Stimulated activated CD4-positive, alpha-beta T cell treated with anti-CD3 and anti-CD28 coated beads, Interleukin-1b, Interleukin-23, amount 100 ng/mL, for 24 hours (primary cell): Measurements from ENCODE around the gene SHC4.
"Not testable (repeated sequence)": the region's sequence is repeated elsewhere in the genome, so short reads cannot be mapped to it uniquely, and the experiment has no call there.

Experiments
- DNase-seq, 4 experiments: peaks; one replicate each; pipeline ENCODE4 v3.0.0-alpha.2; 2020; ENCODE audit warnings: low read depth in 4 of 4, low spot score in 1 of 4

SHC4 gene

GRCh38 chr15:48883699-48884098 lies 80.0 kb downstream of the SHC4 start:
- no peak for DNase-seq

DNA sequence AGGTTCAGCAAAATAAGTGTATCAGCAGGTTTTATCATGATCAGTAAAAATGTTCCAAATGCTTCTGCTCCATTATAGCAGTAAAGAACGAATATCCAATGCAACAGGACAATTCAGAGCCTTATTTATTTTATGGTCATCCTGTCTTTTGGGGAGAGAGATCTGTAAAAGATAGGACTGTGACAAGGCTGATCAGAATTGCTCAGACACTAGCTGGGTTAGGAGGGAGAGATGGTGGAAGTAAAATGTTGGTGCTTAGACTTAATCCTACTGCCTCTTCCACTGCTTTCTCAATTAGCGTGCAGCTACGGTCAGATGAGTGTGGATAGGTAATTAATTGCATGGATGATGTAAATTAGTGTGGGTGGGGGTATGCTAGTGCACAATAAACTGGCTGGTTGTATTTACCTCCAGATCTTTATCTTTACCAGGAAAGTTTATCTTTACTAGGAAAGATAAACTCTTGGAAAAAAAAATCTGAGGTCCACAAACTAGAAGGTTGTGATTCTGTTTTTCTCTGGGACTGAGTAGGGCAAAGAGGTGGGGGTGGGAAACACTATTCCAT lies 83.6 kb downstream of the SHC4 start:
- DNase-seq, result no peak

DNA sequence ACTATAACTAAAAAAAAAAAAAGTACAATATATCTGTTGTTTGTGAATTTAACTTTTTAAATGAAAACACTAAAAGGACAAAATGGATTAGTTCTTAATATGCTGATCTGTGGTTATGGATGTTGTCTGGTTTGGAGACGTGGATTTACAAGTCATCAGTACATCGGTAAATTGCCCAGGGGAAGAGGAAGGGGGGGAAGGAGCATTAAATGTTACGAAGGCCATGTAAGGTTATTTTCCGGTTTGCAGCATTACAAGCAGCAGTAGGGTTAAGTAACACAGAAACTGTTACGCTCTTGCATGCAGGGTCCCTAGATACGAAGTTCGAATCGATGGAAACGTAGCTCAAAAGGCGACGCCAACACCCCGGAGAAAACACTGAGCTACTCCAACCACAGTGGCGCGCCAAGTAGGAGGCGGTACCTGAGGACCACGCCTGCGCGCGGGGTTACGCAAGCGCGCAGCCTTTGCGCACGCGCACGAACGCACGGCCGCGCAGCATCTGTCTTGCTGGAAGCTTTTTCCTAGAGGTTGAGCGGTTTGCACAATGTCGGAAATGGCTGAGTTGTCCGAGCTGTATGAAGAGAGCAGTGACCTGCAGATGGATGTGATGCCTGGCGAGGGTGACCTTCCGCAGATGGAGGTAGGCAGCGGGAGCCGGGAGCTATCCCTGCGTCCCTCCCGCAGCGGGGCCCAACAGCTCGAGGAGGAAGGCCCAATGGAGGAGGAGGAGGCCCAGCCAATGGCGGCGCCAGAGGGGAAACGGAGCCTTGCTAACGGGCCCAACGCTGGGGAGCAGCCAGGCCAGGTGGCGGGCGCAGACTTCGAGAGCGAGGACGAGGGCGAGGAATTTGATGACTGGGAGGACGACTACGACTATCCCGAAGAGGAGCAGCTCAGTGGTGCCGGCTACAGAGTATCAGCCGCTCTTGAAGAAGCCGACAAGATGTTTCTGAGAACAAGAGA lies 85.8 kb downstream of the SHC4 start, which contains the start of gene EID1:
TSS of gene EID1 (plus strand) at position 505 of the 966 bp plus-strand sequence. CDS start at position 548, 43 bp downstream.
- peak; percentile 68 to 86 (median 82) for DNase-seq

GRCh38 chr15:48876057-48876456 lies 87.7 kb downstream of the SHC4 start:
- no peak for DNase-seq

DNA sequence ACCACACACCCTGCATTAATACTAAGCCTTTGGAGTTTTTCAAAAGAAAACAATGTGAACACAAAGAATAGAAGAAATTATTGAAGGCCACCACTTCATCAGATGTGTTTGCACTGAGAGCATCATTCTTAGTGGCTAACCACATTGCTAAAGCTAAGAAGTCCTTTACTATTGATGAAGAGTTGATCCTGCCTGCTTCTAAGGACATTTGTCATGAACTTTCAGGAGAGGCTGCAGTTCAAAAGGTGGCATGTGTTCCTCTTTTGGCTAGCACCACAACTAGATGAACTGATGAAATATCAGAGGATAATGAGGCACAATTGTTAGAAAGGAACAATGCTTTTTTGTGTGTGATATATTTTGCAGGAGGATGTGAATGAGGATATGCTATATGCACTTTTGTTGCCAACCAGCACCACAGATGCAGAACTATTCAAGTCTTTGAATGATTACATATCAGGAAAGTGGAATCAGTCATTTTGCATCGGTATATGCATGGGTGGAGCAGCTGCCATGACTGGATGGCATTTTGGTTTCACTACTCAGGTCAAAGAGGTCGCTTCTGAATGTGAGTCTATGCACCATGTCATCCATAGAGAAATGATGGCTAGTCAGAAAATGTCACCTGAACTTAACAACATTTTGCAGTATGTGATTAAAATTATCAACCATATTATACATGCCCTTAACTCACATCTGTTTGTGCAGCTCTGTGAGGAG lies 88.3 kb downstream of the SHC4 start:
- no peak for DNase-seq

DNA sequence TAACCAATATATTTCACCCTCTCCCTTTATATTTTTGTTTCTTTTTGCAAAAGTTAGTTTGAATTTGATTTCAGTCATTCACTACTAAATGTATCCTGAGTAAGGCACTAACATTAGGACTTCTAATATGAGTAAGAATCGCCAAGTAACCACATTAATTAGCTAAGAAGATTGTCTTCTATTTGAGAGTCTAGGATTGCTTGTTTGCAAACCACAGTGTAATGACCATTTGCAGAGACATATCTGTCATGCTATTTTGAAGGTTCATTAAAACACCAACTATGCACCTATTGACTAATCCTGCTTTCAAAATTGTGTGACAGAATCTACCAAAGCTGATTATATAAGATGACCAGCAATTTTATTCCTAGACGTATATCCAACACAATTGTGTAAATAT lies 91.1 kb downstream of the SHC4 start:
- DNase-seq, result no peak

DNA sequence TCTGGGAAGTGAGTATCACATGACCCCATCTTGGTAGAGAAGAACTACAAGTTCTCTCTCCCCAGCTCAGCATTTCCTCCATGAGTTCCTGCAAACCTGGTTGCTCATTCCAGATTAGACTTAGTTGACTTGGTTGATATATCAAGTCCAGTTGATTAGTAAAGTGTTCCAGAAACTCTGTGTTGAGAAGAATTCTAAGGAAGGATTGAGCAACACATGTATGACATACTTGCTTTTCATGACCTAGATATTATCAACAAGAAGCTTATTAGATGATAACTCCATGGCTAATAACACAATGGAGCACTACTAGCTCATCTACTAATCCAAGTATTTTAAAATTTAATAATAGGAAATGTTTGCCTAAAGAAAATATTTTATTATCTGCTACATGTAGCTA lies 92.2 kb downstream of the SHC4 start:
- no peak for DNase-seq

- DNase-seq, result no peak
These were observed 93.8 kb downstream of the SHC4 start for GRCh38 chr15:48869966-48870365.

DNA sequence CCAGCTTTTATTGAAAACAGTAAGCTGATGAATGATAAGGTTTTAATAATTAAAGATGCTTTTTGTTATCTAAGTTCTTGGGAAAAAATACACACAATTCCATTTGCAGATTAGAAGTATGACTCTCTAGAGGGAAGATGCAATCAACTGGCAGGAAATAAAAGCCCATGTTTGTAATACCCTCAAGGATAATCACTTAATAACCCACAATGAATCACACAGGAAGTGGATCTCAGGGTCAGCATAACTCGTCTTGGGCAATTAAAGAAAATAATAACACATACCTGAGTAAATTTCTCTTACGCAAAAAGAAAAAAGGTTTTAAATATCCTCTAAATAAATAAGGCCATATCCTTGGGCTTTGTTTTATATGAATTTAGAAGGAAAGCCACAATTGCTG lies 95.2 kb downstream of the SHC4 start:
- no peak for DNase-seq

GRCh38 chr15:48868023-48868422 lies 95.7 kb downstream of the SHC4 start:
- no peak for DNase-seq

- no peak for DNase-seq
These were observed 97.6 kb downstream of the SHC4 start for GRCh38 chr15:48866141-48866563.

- no peak for DNase-seq
These were observed 98.2 kb downstream of the SHC4 start for GRCh38 chr15:48865370-48866079.

- no peak for DNase-seq
These were observed 101.0 kb downstream of the SHC4 start for GRCh38 chr15:48862705-48863104.

- DNase-seq, result no peak
These were observed 101.8 kb downstream of the SHC4 start for GRCh38 chr15:48861813-48862431.

DNA sequence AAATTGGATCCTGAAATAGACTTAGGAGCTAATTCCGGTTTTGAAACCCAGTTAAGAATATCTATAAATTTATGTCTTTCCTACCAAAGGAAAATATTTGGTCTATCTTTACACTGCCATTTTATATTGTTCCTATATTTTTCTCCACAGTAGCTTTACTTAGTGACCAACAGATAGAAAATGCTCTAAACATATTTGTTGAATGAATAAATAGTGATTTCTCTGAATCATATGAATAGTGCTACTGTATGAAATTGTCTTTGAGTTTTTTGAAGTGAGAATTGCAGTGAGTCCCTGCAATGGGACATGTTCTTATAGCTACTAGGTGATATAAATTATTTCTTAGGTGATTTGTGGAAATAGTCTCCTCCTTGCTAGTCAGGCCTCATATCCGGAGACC lies 104.3 kb downstream of the SHC4 start:
- DNase-seq, result no peak

DNA sequence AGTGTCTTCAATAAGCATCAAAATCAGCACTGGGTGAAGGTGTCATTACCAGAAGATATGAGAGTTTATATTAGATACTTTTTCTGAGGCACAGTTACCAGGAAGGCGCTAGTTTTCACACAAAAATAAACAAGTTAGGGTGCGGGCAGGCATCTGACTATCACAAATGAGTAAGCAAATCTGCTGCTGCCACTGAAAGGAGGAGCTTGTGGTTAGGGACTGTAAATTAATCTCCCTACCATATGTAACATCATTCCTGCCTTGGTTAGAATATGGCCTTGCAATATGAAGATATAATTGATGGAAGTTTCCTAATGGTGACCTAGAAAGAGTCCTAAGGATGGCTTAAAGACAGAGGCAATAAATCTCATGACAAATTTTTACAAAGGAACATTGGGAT lies 105.3 kb downstream of the SHC4 start:
- no peak for DNase-seq

DNA sequence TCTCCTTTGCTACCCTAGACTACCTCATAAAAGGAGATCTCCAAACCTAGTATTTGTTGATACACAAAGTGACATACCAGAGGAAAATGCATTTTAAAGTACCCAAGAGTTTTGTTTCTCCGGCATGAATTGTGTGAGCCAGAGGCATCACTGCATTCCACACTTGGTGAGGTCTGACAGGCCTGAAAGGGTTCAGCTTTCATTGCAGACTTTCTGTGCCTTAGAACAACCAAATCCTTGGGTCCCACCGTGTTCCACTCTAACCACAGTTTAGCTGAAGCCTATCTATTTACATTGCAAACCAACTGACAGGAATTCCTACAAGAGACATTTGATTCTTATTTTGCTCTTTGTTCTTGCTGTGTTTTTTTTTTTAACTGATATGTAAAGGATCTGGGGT lies 106.8 kb downstream of the SHC4 start:
- no peak for DNase-seq

GRCh38 chr15:48855501-48856440 lies 107.9 kb downstream of the SHC4 start:
- DNase-seq, result no peak

DNA sequence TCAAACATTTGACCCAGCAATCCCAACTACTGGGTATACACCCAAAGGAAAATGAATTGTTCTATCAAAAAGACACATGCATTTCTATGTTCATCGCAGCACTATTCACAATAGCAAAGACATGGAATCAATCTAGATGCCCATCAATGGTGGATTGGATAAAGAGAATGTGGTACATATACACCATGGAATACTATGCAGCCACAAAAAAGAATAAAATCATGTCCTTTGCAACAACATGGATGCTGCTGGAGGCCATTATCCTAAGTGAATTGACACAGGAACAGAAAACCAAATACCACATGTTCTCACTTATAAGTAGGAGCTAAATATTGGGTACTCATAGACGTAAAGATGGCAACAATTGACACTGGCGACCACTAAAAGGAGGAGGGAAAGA lies 109.3 kb downstream of the SHC4 start:
- not testable (repeated sequence) for DNase-seq

- no peak for DNase-seq
These were observed 111.8 kb downstream of the SHC4 start for GRCh38 chr15:48851956-48852355.
